GM18520 (cell line): ENCODE results near the gene COL18A1.

Source experiments
- ATAC-seq: cut with Tn5 transposase; IDR thresholded peaks from one replicate; pipeline ENCODE4 v1.9.1; 2021; ENCODE audit not compliant: unreplicated experiment

COL18A1 gene

DNA sequence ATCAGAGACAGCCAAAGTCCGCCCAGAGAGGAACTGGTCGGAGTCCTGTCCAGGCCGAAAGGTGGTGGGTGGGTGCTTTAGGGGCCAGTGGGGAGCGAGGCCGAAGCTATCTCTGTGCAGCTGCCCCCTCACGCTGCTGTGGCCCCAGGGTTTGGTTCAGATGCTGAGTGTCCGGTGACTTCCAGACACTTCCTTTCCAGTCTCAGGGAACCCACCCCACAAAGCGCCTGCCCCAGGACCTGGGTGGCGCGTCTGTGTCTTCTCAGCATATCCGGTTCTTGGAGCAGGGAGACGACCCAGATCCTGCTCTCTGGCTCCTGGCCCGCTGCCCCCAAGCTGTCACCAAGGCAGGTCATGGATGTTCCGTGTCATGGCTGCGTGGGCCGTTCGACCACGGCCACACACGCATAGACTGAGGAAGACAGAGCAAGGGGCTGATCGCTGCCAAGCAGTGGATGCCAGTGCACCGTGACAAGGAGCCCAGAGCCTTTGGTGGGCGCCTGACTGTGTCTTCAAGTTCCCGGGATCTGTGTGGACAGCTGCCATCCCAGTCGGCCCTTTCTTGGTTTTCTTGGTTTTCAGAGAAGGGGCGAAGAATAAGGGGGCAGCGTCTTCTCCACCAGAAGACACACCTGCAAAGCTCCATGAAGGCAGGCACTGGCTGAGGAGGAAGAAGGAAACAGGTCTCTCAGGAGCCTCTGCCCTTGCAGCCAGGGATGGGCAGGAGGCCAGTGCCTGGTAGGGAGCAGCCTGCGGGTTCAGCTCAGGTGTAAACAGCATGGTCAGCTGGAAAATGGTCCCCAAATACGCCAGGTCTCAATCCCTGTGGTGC lies 22.9 kb upstream of the COL18A1 start:
- no peak for ATAC-seq

GRCh38 chr21:45382697-45382997 lies 22.3 kb upstream of the COL18A1 start:
- no peak for ATAC-seq

DNA sequence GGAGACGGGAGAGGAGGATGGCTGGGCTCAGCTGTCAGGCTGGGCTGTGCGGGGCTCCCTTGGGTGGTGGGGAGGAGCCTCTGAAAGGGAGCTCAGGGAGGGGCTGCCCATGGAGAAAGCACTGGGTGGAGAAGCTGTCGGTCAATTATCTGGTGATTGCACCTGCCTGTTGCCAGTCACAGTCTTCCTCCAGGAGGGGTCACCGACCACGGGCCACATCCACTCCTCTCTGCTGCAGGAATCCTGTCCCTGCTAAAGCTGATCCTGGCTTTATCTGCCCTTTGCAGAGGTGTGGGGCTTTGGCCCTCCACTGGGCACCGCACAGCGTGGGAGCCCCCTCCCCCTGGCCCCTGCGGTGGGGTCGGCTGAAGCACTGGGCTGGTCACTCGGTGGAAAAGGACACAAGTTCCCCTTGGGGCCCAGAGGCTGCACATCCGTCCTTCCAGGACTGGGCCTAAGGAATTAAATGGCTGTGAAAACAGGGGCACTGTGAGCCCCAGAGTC lies 21.8 kb upstream of the COL18A1 start:
- no peak for ATAC-seq

- no peak for ATAC-seq
Observed at GRCh38 chr21:45383615-45384201, 21.3 kb upstream of the COL18A1 start.

DNA sequence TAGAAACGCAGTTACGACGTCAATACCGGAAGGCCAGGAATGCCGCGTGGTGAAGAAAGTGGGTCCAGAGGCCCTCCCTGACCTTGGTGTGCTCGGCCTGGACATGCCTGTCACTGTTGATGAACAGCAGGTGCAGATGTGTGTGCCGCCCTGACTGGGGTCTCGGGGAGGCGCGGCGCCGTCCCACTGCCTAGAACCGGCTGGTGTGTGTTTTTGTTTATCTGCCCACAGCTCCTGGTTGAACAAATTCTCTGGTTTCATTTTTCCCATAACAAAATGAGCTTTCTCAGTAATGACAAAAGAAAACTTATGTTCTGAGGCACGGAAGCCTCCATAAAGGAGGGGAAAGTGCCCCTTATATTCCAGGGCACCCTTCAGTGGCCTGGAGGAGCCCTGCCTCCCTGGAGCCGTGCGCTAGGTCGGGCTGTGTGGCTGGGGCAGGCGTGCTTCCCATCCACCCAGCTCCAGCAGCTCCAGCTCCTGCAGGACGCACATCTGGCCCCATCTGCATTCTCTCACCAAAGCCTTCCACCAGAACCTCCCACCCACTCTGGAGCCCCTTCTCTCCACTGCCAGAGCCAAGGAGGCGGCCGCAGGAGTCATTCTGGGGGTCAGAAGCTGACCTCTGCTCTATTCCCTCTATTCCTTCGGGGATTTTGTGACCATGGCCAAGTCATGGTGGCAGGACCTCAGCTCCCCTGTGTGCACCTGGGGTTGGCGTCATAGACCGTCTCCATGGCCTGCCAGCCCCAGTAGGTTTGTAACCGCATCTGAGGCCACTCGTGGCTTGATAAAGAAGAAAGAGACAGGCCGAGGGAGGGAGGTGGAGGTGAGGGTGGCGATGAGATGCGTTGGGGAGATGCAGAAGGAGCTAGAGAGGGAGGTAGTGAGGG lies 20.1 kb upstream of the COL18A1 start:
- no peak for ATAC-seq

GRCh38 chr21:45385549-45386050 lies 19.4 kb upstream of the COL18A1 start:
- ATAC-seq, result no peak

DNA sequence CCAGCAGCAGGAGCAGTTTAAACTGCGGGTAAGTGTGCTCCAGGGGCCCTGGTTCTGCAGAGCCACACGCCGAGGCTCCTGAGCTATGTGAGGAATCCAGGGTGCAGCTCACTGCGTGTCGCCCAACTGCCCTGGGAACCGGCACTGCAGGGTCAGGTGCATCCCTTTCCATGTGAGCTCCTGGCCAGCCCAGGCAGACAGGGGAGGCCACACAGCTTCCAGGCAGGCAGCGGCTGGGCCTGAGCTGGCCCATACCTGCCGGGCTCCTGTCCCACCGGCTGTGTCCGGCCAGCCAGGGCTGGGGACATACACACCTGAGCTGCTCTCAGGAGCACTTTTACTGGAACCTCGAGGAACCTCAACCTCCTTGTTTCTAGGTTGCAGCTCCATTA lies 18.6 kb upstream of the COL18A1 start:
- no peak for ATAC-seq

DNA sequence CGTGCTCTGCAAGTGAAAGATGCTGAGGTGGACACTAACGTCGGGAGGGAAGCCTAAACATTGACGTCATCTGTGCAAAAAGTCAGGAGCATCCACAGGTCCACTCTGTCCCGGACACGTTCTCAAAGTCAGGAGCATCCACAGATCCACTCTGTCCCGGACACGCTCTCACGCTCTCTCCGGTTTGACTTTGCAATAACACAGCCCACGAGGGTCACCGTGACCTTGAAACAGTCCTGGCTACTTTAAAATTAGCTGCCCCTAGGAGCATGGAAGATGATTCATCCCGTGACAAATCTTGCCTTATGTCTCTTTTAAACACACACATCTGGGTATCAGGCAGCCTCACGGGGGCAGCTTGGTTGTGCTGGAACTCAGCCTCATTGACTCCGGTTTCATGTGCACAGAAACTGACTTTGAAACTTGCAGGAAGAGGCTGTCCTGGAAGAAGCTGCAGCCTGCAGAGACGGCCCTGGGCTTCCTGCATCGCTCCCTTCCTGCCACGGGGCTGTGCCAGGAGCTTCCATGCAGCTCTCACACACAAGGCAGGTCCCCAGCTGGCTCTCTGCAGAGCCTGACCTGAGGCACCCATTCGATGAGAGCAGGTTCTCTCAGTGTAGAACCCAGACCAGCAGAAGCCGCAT lies 18.1 kb upstream of the COL18A1 start:
- ATAC-seq, result no peak

DNA sequence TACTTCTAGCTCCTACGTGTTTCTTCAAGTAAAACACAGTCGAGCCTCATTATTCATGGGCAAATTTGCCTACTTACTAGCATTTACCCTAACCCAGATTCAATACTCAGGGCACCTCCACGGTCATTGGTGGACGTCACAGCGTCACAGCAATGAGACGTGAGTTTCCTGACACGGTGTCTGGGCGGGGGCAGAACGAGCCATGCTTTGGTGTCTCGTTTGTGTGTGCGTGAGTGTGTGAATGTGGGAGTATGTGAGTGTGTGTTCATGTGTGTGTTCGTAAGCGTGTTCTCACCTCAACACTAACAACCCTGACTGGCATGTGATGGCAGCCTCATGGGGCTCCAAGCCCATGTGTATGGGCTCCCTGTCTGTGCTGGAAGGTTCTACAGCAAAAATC lies 17.5 kb upstream of the COL18A1 start:
- no peak for ATAC-seq

- ATAC-seq, result no peak
Observed at GRCh38 chr21:45388011-45388521, 16.9 kb upstream of the COL18A1 start.

- no peak for ATAC-seq
Observed at GRCh38 chr21:45388611-45389296, 16.2 kb upstream of the COL18A1 start.

- no peak for ATAC-seq
Observed at GRCh38 chr21:45390121-45390751, 14.7 kb upstream of the COL18A1 start.

DNA sequence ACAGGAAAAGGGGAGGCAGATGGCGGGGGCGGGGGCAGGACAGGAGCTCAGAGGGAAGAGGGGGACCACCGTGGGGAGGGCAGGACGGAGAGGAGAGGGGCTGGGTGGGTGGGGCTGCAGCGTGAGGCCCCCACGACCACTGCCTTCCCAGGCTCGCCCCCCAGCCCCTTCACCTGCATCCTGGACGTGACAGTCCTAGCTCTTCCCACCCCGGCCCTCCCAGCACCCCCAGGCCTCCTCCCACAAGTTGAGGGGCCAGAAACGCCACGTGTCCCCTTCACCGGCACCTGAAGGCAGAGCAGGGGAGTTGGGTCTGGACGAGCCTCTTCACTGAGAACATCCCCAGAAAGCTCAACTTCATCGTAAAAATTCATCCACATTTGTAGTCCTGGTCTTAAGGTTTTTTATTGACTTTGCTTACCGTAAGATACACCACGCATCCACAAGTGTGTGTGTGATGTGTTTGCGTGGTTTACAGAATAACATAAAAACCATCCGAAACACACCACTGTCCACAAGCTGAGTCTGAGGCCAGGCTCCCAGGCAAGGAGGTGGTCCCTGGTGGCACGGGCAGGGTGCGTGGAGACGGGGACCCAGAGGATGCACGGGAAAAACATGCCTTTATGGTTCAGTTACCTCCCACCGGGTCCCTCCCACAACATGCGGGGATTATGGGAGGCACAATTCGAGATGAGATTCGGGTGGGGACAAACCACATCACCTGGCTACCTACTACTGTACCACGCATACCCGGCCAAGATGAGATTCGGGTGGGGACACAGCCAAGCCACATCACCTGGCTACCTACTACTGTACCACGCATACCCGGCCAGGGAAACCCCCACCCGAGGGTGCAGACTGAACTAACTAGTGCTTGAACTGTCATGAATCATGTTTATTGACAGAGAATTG lies 13.9 kb upstream of the COL18A1 start:
- ATAC-seq, result no peak

DNA sequence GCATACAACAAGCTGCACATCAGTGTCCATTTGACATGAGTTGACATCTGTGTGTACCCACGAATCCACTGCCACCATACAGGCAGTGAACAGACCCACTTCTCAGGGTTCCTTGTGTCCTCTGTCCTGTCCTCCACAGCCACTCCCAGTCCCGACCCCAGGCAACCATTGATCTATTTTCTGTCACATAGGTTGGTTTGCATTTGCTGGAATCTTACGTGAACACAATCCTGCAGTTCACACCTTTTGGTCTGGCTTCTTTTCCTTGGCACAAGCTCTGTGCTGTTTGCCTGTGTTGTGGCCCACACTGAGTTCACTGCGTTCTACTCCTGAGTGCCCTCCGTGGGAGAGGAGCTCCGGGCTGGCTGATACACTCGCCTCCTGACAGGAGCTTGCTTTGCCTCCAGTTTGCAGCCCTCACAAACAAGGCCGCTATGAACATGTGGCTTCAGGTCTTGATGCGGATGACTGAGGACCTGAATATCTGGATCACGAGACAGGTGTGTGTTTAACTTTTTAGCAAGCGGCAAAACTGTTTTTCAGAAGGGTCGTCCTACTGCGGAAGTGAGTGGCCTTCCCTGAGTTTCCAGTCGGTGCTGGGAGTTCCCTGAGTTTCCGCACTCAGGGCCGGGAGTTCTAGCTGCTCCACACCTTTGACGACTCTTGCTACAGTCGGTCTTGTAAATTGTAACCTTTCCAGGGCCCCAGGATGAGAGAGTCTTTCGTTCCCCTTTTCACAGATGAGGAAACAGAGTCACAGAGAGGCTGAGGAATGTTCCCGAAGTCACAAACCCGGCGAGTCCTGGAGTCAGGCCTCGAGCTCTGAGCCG lies 13.0 kb upstream of the COL18A1 start:
- no peak for ATAC-seq

- ATAC-seq, result no peak
Observed at GRCh38 chr21:45392573-45392971, 12.4 kb upstream of the COL18A1 start.

GRCh38 chr21:45393021-45393420 lies 11.9 kb upstream of the COL18A1 start:
- no peak for ATAC-seq

GRCh38 chr21:45393833-45394638 lies 10.9 kb upstream of the COL18A1 start:
- no peak for ATAC-seq
